Endothelial cell (in vitro differentiated cells): ENCODE data around the gene ETV1. TPM values are rescaled to one million over a fixed set of nuclear protein-coding genes. Genes with fewer than 3 reads are reported as not detected.

ENCODE experiments used
- DNase-seq: peaks from one replicate; pipeline ENCODE4 v3.0.0; 2021; ENCODE audit warnings: low spot score
- H3K27ac Mint-ChIP-seq: one replicate; pipeline ENCODE4 v1.8.0; 2021; ENCODE audit warnings: mixed read lengths, inconsistent platforms; ENCODE audit not compliant: unreplicated experiment
- H3K27me3 Mint-ChIP-seq: one replicate; pipeline ENCODE4 v1.8.0; 2021; ENCODE audit warnings: mild to moderate bottlenecking, moderate library complexity, mixed read lengths, inconsistent platforms; ENCODE audit not compliant: unreplicated experiment
- H3K36me3 Mint-ChIP-seq: one replicate; pipeline ENCODE4 v1.8.0; 2021; ENCODE audit warnings: mild to moderate bottlenecking, low read depth, mixed read lengths, inconsistent platforms; ENCODE audit not compliant: unreplicated experiment
- H3K4me1 Mint-ChIP-seq: one replicate; pipeline ENCODE4 v1.8.0; 2021; ENCODE audit warnings: mild to moderate bottlenecking, mixed read lengths, inconsistent platforms; ENCODE audit not compliant: unreplicated experiment
- H3K4me3 Mint-ChIP-seq: one replicate; pipeline ENCODE4 v1.8.0; 2021; ENCODE audit warnings: mild to moderate bottlenecking, mixed read lengths, inconsistent platforms; ENCODE audit not compliant: unreplicated experiment
- H3K9me3 Mint-ChIP-seq: one replicate; pipeline ENCODE4 v1.8.0; 2021; ENCODE audit warnings: mixed read lengths, inconsistent platforms; ENCODE audit not compliant: unreplicated experiment
- CTCF ChIP-seq: fragments of 200-600 bp; sonication (generic); IDR thresholded peaks from one replicate; pipeline ENCODE4 v1.5.0; 2021; ENCODE audit warnings: antibody characterized with exemption; ENCODE audit not compliant: unreplicated experiment
- total RNA-seq: library from RNA; stranded (reverse); fragmentation: NEBNext Ultra II Directional; extraction: Animal tissue kit (Norgen Biotek cat#: 25700); gene quantifications from one replicate; pipeline ENCODE4 v1.2.1, GENCODE V29; 2021; ENCODE audit not compliant: unreplicated experiment

The ETV1 gene
- total RNA-seq, 1 donor from 2014 or later, result 18.2 TPM

- Mint-ChIP-seq H3K4me3 (no peak overlapping the region), H3K36me3 (no peaks in the 10 kb centered on the region), H3K27ac (no peak overlapping the region), H3K27me3 (no peaks in the 10 kb centered on the region), H3K9me3 (no peaks in the 10 kb centered on the region), H3K4me1 (no peaks in the 10 kb centered on the region)
- no peak for DNase-seq
- TF ChIP-seq CTCF, result no peak
Measured at GRCh38 chr7:13851736-13852135, 137.7 kb downstream of the ETV1 start.

- TF ChIP-seq CTCF, result no peak
- no peak for DNase-seq
- Mint-ChIP-seq H3K36me3 (no peaks in the 10 kb centered on the region), H3K27me3 (no peaks in the 10 kb centered on the region), H3K27ac (no peak overlapping the region), H3K4me3 (no peak overlapping the region), H3K4me1 (no peaks in the 10 kb centered on the region), H3K9me3 (no peaks in the 10 kb centered on the region)
Measured at GRCh38 chr7:13850185-13850752, 139.2 kb downstream of the ETV1 start.

- H3K9me3 Mint-ChIP-seq, result no peaks in the 10 kb centered on the region
- H3K36me3 Mint-ChIP-seq, result no peaks in the 10 kb centered on the region
- no peak overlapping the region for H3K27ac Mint-ChIP-seq
- no peaks in the 10 kb centered on the region for H3K4me1 Mint-ChIP-seq
- H3K27me3 Mint-ChIP-seq, result no peaks in the 10 kb centered on the region
- no peak overlapping the region for H3K4me3 Mint-ChIP-seq
- no peak for TF ChIP-seq CTCF
- DNase-seq, result no peak
Measured at GRCh38 chr7:13849163-13849892, 140.1 kb downstream of the ETV1 start.

GRCh38 chr7:13848681-13849131 is 140.8 kb downstream of the ETV1 start:
- no peaks in the 10 kb centered on the region for H3K36me3 Mint-ChIP-seq
- H3K4me1 Mint-ChIP-seq, result no peaks in the 10 kb centered on the region
- no peak for TF ChIP-seq CTCF
- no peak overlapping the region for H3K27ac Mint-ChIP-seq
- DNase-seq, result no peak
- H3K27me3 Mint-ChIP-seq, result no peaks in the 10 kb centered on the region
- H3K9me3 Mint-ChIP-seq, result no peaks in the 10 kb centered on the region
- no peak overlapping the region for H3K4me3 Mint-ChIP-seq

GRCh38 chr7:13846386-13846785 is 143.1 kb downstream of the ETV1 start:
- Mint-ChIP-seq H3K27ac (no peak overlapping the region), H3K36me3 (no peaks in the 10 kb centered on the region), H3K4me3 (no peak overlapping the region), H3K27me3 (peaks cover 2% of the 10 kb centered on the region), H3K9me3 (no peaks in the 10 kb centered on the region), H3K4me1 (no peaks in the 10 kb centered on the region)
- DNase-seq, result no peak
- no peak for TF ChIP-seq CTCF
